Heart left ventricle (tissue), 13 donors: Measurements from ENCODE around the gene MPV17.

ENCODE experiments used
- POLR2A ChIP-seq, 2 donors: fragments of 450-650 bp; IDR thresholded peaks; one replicate each; pipeline ENCODE4 v1.6.1; 2017; ENCODE audit warnings: antibody characterized with exemption in 2 of 2, mild to moderate bottlenecking in 2 of 2, moderate library complexity in 2 of 2
- TF ChIP-seq, protein P1 (sequence below), 12 donors: fragments of 200-600 bp; sonication (generic) in 4 of 12; IDR thresholded peaks; one replicate each; pipeline versions ENCODE4 v1.5.0 to v1.8.0; 2018 to 2022; ENCODE audit warnings: antibody characterized with exemption in 12 of 12, mild to moderate bottlenecking in 5 of 12
- donor health status: ischemic (EF 13 %, LVEDD 7.1; RV severe dilation, severe dysfunction).
- donor health status: DM: no; HTN: yes; CAD: no.
- donor health status: DM: no; HTN: no; CAD: no.
- donor health status: ischemic (EF 25% LVEDD 6.9; RV normal size, moderate dysfunction).
- donor health status: ischemic (EF 25% LVEDD 5.7; RV mildly dilated, moderate dysfunction).
- donor health status: ischemic (EF 35%, LVEDD 5.7; RV mildly dilated, moderate dysfunction).
- donor health status: nonischemic (EF 11% LVEDD 7.7; RV severe dilation, severe dysfunction).
- donor health status: DM: yes; HTN: yes; CAD: no.
- donor health status: PGD.
- donor health status: ischemic (EF 29% LVEDD 5.4; RV normal size, mild dysfunction).
- donor health status: nonischemic (EF 23%, LVEDD 6.1; RV moderate dilation, normal function).

DNA sequence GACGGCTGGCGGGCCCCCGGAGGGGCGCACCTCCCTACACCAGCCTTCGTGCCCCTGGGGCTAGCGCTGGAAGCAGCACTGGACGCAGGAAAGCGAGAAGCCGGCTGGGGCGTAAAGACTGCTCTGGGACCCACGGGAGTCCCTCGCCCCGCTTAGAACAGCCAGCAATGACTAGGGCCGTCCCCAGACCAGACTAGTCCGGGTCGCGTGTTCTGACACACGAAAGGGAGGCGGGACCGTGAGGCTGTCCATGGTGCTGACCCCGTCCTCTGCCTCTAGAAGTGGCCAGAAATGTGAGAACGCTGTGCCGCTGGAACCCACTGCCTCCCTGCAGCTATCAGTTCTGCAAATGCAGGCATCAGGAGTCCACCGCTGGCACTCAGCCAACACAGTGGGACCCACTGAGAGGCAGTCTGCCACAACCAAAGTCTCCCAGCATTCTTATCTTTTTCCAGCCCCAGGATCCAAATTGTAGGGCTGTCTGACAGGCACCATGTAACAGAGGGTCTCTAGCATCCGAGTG is 14.5 kb downstream of the MPV17 start, which contains the start of gene UCN:
- TF ChIP-seq, protein P1, sequence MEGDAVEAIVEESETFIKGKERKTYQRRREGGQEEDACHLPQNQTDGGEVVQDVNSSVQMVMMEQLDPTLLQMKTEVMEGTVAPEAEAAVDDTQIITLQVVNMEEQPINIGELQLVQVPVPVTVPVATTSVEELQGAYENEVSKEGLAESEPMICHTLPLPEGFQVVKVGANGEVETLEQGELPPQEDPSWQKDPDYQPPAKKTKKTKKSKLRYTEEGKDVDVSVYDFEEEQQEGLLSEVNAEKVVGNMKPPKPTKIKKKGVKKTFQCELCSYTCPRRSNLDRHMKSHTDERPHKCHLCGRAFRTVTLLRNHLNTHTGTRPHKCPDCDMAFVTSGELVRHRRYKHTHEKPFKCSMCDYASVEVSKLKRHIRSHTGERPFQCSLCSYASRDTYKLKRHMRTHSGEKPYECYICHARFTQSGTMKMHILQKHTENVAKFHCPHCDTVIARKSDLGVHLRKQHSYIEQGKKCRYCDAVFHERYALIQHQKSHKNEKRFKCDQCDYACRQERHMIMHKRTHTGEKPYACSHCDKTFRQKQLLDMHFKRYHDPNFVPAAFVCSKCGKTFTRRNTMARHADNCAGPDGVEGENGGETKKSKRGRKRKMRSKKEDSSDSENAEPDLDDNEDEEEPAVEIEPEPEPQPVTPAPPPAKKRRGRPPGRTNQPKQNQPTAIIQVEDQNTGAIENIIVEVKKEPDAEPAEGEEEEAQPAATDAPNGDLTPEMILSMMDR (IDR thresholded peaks at IDR 0.05) = no peak
- TF ChIP-seq POLR2A (IDR thresholded peaks at IDR 0.05) = no peak
